CD4-positive, alpha-beta T cell (primary cell): ENCODE measurements around the gene TBCEL. TPM values are rescaled to one million over a fixed set of nuclear protein-coding genes. Genes with fewer than 3 reads are reported as not detected.
A peak's percentile ranks its signal among the peaks of the same experiment; 100 is the strongest.

Experiments
- ATAC-seq: fragments of 200-7000 bp; cut with Tn5 transposase; one replicate; pipeline ENCODE4 v1.10.0; 2022; ENCODE audit warnings: mild to moderate bottlenecking; ENCODE audit not compliant: poor library complexity
- CTCF ChIA-PET: fragments of 350-600 bp; sonication (Branson Sonifier 250); formaldehyde crosslinking; loops from one replicate; lab custom pipeline; 2021; ENCODE audit warnings: antibody characterized with exemption, inconsistent platforms; lab: Charles Lee
- POLR2A ChIA-PET: fragments of 350-600 bp; sonication (Branson Sonifier 250); formaldehyde crosslinking; loops from one replicate; lab custom pipeline; 2021; ENCODE audit warnings: antibody characterized with exemption, inconsistent platforms; lab: Charles Lee
- DNase-seq, 14 experiments: peaks; one replicate each; pipeline ENCODE4 v3.0.0-alpha.2; 2013 to 2020; ENCODE audit warnings: mixed read lengths in 2 of 14
- H3K27ac ChIP-seq, 2 donors: one replicate each; pipeline versions ENCODE4 v1.5.1 to v1.7.0; 2013; ENCODE audit warnings: low read length in 2 of 2, low read depth in 1 of 2, mild to moderate bottlenecking in 1 of 2
- H3K27me3 ChIP-seq, 2 experiments: 1 replicate in 1 of 2; 2 replicates in 1 of 2; pipeline versions ENCODE4 v1.6.1 to v1.7.0; 2013; ENCODE audit warnings: low read length in 2 of 2, control low read depth in 1 of 2, mild to moderate bottlenecking in 1 of 2, moderate library complexity in 1 of 2; ENCODE audit not compliant: insufficient read depth in 2 of 2, control insufficient read depth in 1 of 2
- H3K36me3 ChIP-seq: one replicate; pipeline ENCODE4 v1.6.1; 2013; ENCODE audit warnings: low read length, control low read depth; ENCODE audit not compliant: insufficient read depth
- H3K4me1 ChIP-seq: one replicate; pipeline ENCODE4 v1.6.1; 2013; ENCODE audit warnings: low read length, control low read depth; ENCODE audit not compliant: insufficient read depth
- H3K4me3 ChIP-seq: one replicate; pipeline ENCODE4 v1.5.1; 2013; ENCODE audit warnings: mild to moderate bottlenecking, low read length, moderate library complexity
- H3K9me3 ChIP-seq, 2 experiments: 1 replicate in 1 of 2; 2 replicates in 1 of 2; pipeline versions ENCODE4 v1.6.1 to v1.7.0; 2013; ENCODE audit warnings: low read length in 2 of 2, mild to moderate bottlenecking in 2 of 2, control low read depth in 1 of 2, moderate library complexity in 1 of 2; ENCODE audit not compliant: control insufficient read depth in 1 of 2, insufficient read depth in 1 of 2
- H3K27ac Mint-ChIP-seq: one replicate; pipeline ENCODE4 v1.8.0; 2020; ENCODE audit warnings: mixed read lengths
- H3K27me3 Mint-ChIP-seq: one replicate; pipeline ENCODE4 v1.8.0; 2021; ENCODE audit warnings: mixed read lengths
- H3K36me3 Mint-ChIP-seq: one replicate; pipeline ENCODE4 v1.8.0; 2021; ENCODE audit warnings: low read depth, mixed read lengths
- H3K4me1 Mint-ChIP-seq: one replicate; pipeline ENCODE4 v1.8.0; 2021; ENCODE audit warnings: low read depth, mixed read lengths
- H3K4me3 Mint-ChIP-seq: one replicate; pipeline ENCODE4 v1.8.0; 2020; ENCODE audit warnings: mild to moderate bottlenecking, mixed read lengths
- H3K9me3 Mint-ChIP-seq: one replicate; pipeline ENCODE4 v1.8.0; 2020; ENCODE audit warnings: mixed read lengths
- intact Hi-C, 2 experiments: fragments of 100-400 bp; cut with DNase I in 1 of 2; cut with micrococcal nuclease in 1 of 2; formaldehyde crosslinking; loops; one replicate each; pipeline versions ENCODE4 v1.15.1 to v1.9.0; 2023 to 2025; cut with DNase I, micrococcal nuclease
- total RNA-seq, 174 experiments: library from RNA in 2 of 174; stranded (reverse) in 2 of 174; gene quantifications; one replicate each; pipeline ENCODE4 v1.2.3 and lab custom pipeline; 2021 to 2026
- TF ChIP-seq, protein P1 (sequence below): fragments of 200-600 bp; IDR thresholded peaks from one replicate; pipeline ENCODE4 v1.8.0; 2022; ENCODE audit warnings: antibody characterized with exemption, mild to moderate bottlenecking

TBCEL gene
- total RNA-seq, 2 experiments from 2014 or later, result 19.4 to 20.3 TPM

- Mint-ChIP-seq H3K4me1 (no peaks in the 10 kb centered on the region), H3K27ac (no peak overlapping the region), H3K27me3 (no peaks in the 10 kb centered on the region), H3K9me3 (no peaks in the 10 kb centered on the region), H3K36me3 (peaks cover 44% of the 10 kb centered on the region), H3K4me3 (no peak overlapping the region)
- ChIA-PET CTCF (no interaction called here), POLR2A (no interaction called here)
- Histone ChIP-seq H3K4me1 (no peaks in the 10 kb centered on the region), H3K27ac (no peak overlapping the region), H3K4me3 (no peak overlapping the region), H3K27me3 (no peaks in the 10 kb centered on the region), H3K36me3 (peaks cover 24% of the 10 kb centered on the region), H3K9me3 (no peaks in the 10 kb centered on the region)
- TF ChIP-seq, protein P1, sequence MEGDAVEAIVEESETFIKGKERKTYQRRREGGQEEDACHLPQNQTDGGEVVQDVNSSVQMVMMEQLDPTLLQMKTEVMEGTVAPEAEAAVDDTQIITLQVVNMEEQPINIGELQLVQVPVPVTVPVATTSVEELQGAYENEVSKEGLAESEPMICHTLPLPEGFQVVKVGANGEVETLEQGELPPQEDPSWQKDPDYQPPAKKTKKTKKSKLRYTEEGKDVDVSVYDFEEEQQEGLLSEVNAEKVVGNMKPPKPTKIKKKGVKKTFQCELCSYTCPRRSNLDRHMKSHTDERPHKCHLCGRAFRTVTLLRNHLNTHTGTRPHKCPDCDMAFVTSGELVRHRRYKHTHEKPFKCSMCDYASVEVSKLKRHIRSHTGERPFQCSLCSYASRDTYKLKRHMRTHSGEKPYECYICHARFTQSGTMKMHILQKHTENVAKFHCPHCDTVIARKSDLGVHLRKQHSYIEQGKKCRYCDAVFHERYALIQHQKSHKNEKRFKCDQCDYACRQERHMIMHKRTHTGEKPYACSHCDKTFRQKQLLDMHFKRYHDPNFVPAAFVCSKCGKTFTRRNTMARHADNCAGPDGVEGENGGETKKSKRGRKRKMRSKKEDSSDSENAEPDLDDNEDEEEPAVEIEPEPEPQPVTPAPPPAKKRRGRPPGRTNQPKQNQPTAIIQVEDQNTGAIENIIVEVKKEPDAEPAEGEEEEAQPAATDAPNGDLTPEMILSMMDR, result no peak
- DNase-seq (no peak), ATAC-seq (no peak)
- intact Hi-C loops, result no loop called here
These were observed 65.7 kb downstream of the TBCEL start for GRCh38 chr11:121089566-121089965.

DNA sequence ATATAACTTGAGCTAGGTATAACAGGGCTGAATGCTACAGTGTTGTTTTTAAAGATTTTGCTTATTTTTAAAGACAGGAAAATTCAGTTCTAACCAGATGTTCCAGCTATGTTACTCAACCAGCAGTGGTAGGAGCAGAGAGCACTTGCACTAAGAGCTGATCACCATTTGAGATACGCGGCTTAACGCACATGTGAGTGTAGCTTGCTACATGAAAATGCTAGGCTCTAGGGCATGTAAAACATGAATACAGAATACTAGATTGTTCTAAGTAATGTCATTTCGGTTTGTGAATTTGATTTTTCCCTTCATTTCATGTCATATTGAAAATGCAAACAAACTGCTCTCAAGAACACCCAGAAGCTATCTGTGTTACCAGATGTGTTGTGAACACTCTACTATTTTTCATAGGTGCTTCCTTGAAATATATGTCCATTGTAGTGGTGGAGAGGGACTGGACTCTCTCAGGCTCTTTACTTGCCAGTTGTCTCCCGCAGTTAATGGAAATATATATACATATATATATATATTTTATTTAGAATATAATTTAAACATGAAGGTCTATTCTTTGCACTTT, 66.3 kb downstream of the TBCEL start:
- no peak for DNase-seq
- H3K27ac ChIP-seq, result no peak overlapping the region
- no peak overlapping the region for H3K4me3 ChIP-seq
- CTCF ChIA-PET, result no interaction called here
- H3K36me3 ChIP-seq, result peaks cover 24% of the 10 kb centered on the region
- TF ChIP-seq, protein P1, result no peak
- intact Hi-C loops, result no loop called here
- no peaks in the 10 kb centered on the region for H3K4me1 Mint-ChIP-seq
- no peak for ATAC-seq
- H3K4me1 ChIP-seq, result no peaks in the 10 kb centered on the region
- no peaks in the 10 kb centered on the region for H3K27me3 ChIP-seq
- H3K27me3 Mint-ChIP-seq, result no peaks in the 10 kb centered on the region
- H3K9me3 ChIP-seq, result no peaks in the 10 kb centered on the region
- no peak overlapping the region for H3K4me3 Mint-ChIP-seq
- peaks cover 37% of the 10 kb centered on the region for H3K36me3 Mint-ChIP-seq
- POLR2A ChIA-PET, result no interaction called here
- no peak overlapping the region for H3K27ac Mint-ChIP-seq
- H3K9me3 Mint-ChIP-seq, result no peaks in the 10 kb centered on the region

DNA sequence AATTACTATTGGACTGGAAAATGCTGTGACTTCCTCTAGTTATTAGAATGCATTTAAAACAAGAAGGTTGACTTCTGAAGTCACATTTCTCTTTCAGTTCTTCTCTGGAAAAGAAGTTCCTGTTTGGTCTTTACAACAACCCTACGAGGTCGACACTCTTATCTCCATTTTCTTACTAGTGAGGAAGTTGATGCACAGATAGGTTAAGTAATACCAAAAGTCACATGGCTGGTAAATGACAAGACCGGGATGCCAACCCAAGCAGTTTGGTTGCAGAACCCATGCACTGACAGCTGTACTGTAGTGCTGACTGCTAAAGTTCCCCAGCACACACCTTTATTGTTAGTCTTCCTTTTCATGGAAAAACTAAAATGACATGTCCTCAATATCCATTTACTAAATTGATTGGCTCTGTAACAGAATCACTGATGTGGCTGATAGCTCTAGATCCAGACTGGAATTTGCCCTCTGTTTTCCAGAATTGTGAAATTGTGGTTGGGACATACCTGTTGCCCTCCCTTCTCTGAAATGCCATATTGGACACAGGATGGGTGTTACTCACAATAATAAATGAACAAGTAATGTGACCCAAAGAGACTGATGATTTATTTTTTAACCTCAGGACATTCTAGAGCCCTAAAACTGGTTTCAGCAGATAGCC, 67.7 kb downstream of the TBCEL start:
- peak in 3 of 14 experiments; percentile 4 to 20 (median 18) for DNase-seq
- no peak overlapping the region for H3K27ac Mint-ChIP-seq

More for the DNA sequence above, 67.7 kb downstream of the TBCEL start:
- Mint-ChIP-seq H3K36me3 (peaks cover 23% of the 10 kb centered on the region), H3K27me3 (no peaks in the 10 kb centered on the region), H3K9me3 (no peaks in the 10 kb centered on the region), H3K4me3 (no peak overlapping the region), H3K4me1 (no peaks in the 10 kb centered on the region)
- ATAC-seq, result no peak
- POLR2A ChIA-PET, result no interaction called here
- peaks cover 18% of the 10 kb centered on the region for H3K36me3 ChIP-seq
- H3K27ac ChIP-seq, result no peak overlapping the region
- intact Hi-C loops, result no loop called here
- no peak overlapping the region for H3K4me3 ChIP-seq
- no peaks in the 10 kb centered on the region for H3K9me3 ChIP-seq
- CTCF ChIA-PET, result no interaction called here
- TF ChIP-seq, protein P1, result no peak
- H3K27me3 ChIP-seq, result no peaks in the 10 kb centered on the region
- H3K4me1 ChIP-seq, result no peaks in the 10 kb centered on the region
